ENCODE results near the gene NMNAT3. TPM values are rescaled to one million over a fixed set of nuclear protein-coding genes. Genes with fewer than 3 reads are reported as not detected.

NMNAT3 gene
- total RNA-seq, result 1 to 10 TPM; 3.3 to 8.4 (median 5.5) TPM

GRCh38 chr3:139677388-139678155 lies at the start of gene NMNAT3:
Gene NMNAT3 (minus strand): TSS chr3:139677972. CDS start chr3:139627724, 50,248 bp downstream.
- peak within 1 kb of the TSS; percentile 59 to 80 (median 70) for H3K27ac ChIP-seq
- no peaks in the 10 kb centered on the region for H3K9me3 ChIP-seq
- TF ChIP-seq EP300 (IDR thresholded peaks at IDR 0.05), result no peak
- TF ChIP-seq POLR2A (IDR thresholded peaks at IDR 0.05), result peak in 1 of 4 donors; percentile 42
- TF ChIP-seq POLR2AphosphoS5 (IDR thresholded peaks at IDR 0.05), result no peak
- TF ChIP-seq, protein P1, sequence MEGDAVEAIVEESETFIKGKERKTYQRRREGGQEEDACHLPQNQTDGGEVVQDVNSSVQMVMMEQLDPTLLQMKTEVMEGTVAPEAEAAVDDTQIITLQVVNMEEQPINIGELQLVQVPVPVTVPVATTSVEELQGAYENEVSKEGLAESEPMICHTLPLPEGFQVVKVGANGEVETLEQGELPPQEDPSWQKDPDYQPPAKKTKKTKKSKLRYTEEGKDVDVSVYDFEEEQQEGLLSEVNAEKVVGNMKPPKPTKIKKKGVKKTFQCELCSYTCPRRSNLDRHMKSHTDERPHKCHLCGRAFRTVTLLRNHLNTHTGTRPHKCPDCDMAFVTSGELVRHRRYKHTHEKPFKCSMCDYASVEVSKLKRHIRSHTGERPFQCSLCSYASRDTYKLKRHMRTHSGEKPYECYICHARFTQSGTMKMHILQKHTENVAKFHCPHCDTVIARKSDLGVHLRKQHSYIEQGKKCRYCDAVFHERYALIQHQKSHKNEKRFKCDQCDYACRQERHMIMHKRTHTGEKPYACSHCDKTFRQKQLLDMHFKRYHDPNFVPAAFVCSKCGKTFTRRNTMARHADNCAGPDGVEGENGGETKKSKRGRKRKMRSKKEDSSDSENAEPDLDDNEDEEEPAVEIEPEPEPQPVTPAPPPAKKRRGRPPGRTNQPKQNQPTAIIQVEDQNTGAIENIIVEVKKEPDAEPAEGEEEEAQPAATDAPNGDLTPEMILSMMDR (IDR thresholded peaks at IDR 0.05), result peak in 2 of 6 experiments; percentile 19 to 21
- no peaks in the 10 kb centered on the region for H3K27me3 ChIP-seq
- ATAC-seq (ENCODE audit: low FRiP score in 2 of 2), result peak; percentile 96 to 98
- peak within 1 kb of the TSS; percentile 68 to 94 (median 92) for H3K4me3 ChIP-seq
- H3K36me3 ChIP-seq, result no peaks in the 10 kb centered on the region
- peaks cover 6 to 10% (median 8%) of the 10 kb centered on the region in 4 donors for H3K4me1 ChIP-seq
- peak; percentile 87 to 96 for DNase-seq
- 1 to 3% methylated on average over 29 to 65 of the region's 65 CpGs for WGBS, 2 donors

DNA sequence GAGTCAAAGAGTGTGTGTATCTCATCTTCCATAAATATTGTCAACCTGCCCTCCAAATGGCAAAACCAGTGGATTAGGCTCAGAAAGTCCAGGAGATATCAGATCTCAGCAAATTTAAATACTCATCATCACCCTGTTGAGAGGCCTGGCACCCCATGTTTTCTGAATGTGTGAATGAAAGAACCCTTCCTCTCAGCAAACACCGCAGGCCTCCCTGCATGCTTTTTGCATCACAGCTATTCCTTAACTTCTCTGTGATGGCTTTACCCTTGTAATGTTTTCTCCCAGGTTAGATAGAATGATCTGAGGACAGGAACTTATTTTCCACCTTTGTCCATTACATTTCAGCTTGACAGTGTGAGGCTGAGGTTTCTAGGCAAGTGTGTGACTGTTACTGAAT lies 43.6 kb upstream of the NMNAT3 start:
- no peak for DNase-seq
- no peaks in the 10 kb centered on the region for H3K9me3 ChIP-seq
- ATAC-seq (ENCODE audit: low FRiP score in 2 of 2), result no peak
- WGBS, 2 donors, result 63 to 64% methylated on average over 1 of the region's 1 CpG
- H3K36me3 ChIP-seq, result no peaks in the 10 kb centered on the region
- no peaks in the 10 kb centered on the region for H3K4me1 ChIP-seq
- H3K27me3 ChIP-seq, result no peaks in the 10 kb centered on the region
- no peak overlapping the region for H3K27ac ChIP-seq
- TF ChIP-seq POLR2AphosphoS5 (IDR thresholded peaks at IDR 0.05) (no peak), POLR2A (IDR thresholded peaks at IDR 0.05) (no peak), EP300 (IDR thresholded peaks at IDR 0.05) (no peak)
- TF ChIP-seq, protein P1 (IDR thresholded peaks at IDR 0.05), result no peak
- no peak overlapping the region for H3K4me3 ChIP-seq

- peak in 1 of 2 donors; percentile 57 for ATAC-seq (ENCODE audit: low FRiP score in 2 of 2)
- H3K27ac ChIP-seq, result no peak overlapping the region
- H3K27me3 ChIP-seq, result no peaks in the 10 kb centered on the region
- no peak for DNase-seq
- 46 to 51% methylated on average over 3 of the region's 3 CpGs for WGBS, 2 donors
- TF ChIP-seq POLR2AphosphoS5 (IDR thresholded peaks at IDR 0.05) (no peak), EP300 (IDR thresholded peaks at IDR 0.05) (no peak), POLR2A (IDR thresholded peaks at IDR 0.05) (no peak)
- TF ChIP-seq, protein P1 (IDR thresholded peaks at IDR 0.05), result peak in 1 of 6 experiments; percentile 8
- H3K4me3 ChIP-seq, result no peak overlapping the region
- H3K4me1 ChIP-seq, result no peaks in the 10 kb centered on the region
- no peaks in the 10 kb centered on the region for H3K36me3 ChIP-seq
- H3K9me3 ChIP-seq, result no peaks in the 10 kb centered on the region
Measured at GRCh38 chr3:139718415-139718814, 40.6 kb upstream of the NMNAT3 start.

- WGBS, 2 donors, result 48 to 50% methylated on average over 3 of the region's 3 CpGs
- Histone ChIP-seq H3K36me3 (no peaks in the 10 kb centered on the region), H3K27ac (no peak overlapping the region), H3K4me1 (no peaks in the 10 kb centered on the region), H3K4me3 (no peak overlapping the region), H3K9me3 (no peaks in the 10 kb centered on the region), H3K27me3 (no peaks in the 10 kb centered on the region)
- ATAC-seq (ENCODE audit: low FRiP score in 2 of 2), result no peak
- no peak for DNase-seq
- no peak for TF ChIP-seq EP300 (IDR thresholded peaks at IDR 0.05)
- TF ChIP-seq, protein P1 (IDR thresholded peaks at IDR 0.05), result no peak
- TF ChIP-seq POLR2A (IDR thresholded peaks at IDR 0.05), result no peak
- TF ChIP-seq POLR2AphosphoS5 (IDR thresholded peaks at IDR 0.05), result no peak
Measured at GRCh38 chr3:139716908-139717485, 39.2 kb upstream of the NMNAT3 start.

Measured in upper lobe of left lung (tissue), 6 donors.